ENCODE results near the gene RPTOR. TPM values are rescaled to one million over a fixed set of nuclear protein-coding genes. Genes with fewer than 3 reads are reported as not detected.

The RPTOR gene
- total RNA-seq, 1 experiment from 2014 or later = 58.0 TPM

GRCh38 chr17:80969674-80970043, 425.0 kb downstream of the RPTOR start:
- TF ChIP-seq CTCF (IDR thresholded peaks at IDR 0.05) (no peak), POLR2AphosphoS5 (IDR thresholded peaks at IDR 0.05; ENCODE audit: low read depth, low read length) (no peak), TCF7L2 (IDR thresholded peaks at IDR 0.05; ENCODE audit: low read depth, low read length) (no peak), SIN3A (IDR thresholded peaks at IDR 0.05; ENCODE audit: borderline replicate concordance, insufficient read depth, low read depth, low read length) (no peak)
- TF ChIP-seq, protein P1, sequence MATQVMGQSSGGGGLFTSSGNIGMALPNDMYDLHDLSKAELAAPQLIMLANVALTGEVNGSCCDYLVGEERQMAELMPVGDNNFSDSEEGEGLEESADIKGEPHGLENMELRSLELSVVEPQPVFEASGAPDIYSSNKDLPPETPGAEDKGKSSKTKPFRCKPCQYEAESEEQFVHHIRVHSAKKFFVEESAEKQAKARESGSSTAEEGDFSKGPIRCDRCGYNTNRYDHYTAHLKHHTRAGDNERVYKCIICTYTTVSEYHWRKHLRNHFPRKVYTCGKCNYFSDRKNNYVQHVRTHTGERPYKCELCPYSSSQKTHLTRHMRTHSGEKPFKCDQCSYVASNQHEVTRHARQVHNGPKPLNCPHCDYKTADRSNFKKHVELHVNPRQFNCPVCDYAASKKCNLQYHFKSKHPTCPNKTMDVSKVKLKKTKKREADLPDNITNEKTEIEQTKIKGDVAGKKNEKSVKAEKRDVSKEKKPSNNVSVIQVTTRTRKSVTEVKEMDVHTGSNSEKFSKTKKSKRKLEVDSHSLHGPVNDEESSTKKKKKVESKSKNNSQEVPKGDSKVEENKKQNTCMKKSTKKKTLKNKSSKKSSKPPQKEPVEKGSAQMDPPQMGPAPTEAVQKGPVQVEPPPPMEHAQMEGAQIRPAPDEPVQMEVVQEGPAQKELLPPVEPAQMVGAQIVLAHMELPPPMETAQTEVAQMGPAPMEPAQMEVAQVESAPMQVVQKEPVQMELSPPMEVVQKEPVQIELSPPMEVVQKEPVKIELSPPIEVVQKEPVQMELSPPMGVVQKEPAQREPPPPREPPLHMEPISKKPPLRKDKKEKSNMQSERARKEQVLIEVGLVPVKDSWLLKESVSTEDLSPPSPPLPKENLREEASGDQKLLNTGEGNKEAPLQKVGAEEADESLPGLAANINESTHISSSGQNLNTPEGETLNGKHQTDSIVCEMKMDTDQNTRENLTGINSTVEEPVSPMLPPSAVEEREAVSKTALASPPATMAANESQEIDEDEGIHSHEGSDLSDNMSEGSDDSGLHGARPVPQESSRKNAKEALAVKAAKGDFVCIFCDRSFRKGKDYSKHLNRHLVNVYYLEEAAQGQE (IDR thresholded peaks at IDR 0.05; ENCODE audit: insufficient read depth in 1 of 2, low read depth in 2 of 2, low read length in 1 of 2) = no peak
- ChIA-PET POLR2A (interaction anchor here (0.9 kb wide), 1 partner anchor 515 kb away, joined by 4 read pairs; no protein-coding TSS in a partner anchor), CTCF (interaction anchor here (0.8 to 1.3 kb wide), 2 partner anchors 10 to 12 kb away, joined by 3 read pairs; no protein-coding TSS in a partner anchor)
- intact Hi-C loops (cut with micrococcal nuclease; ENCODE audit: unreplicated experiment) = no loop called here
- no peak for DNase-seq (ENCODE audit: low read depth, low spot score)
- ATAC-seq = peak; percentile 4
- H3K9me3 ChIP-seq (ENCODE audit: control insufficient read depth, insufficient read depth, low read depth, low read length) = no peaks in the 10 kb centered on the region
- in situ Hi-C loops (cut with HindIII; ENCODE audit: low pct_unique_long_range_greater_than_20kb, low sequenced_read_pairs) = no loop called here
- no peaks in the 10 kb centered on the region; the same call in 1 of the 2 replicates for H3K4me1 ChIP-seq (ENCODE audit: control insufficient read depth, insufficient read depth, low read length)
- no peak overlapping the region for H3K27ac ChIP-seq (ENCODE audit: low read length)
- H3K36me3 ChIP-seq (ENCODE audit: control insufficient read depth, insufficient read depth, low read length) = no peaks in the 10 kb centered on the region; the same call in 1 of the 2 replicates
- H3K27me3 ChIP-seq (ENCODE audit: control insufficient read depth, insufficient read depth, low read length) = no peaks in the 10 kb centered on the region
- H3K4me3 ChIP-seq (ENCODE audit: low read depth in 2 of 2, low read length in 2 of 2) = no peak overlapping the region
- no TSS peak for BruUV-seq (replicated peaks)

GRCh38 chr17:80970044-80970761, 425.6 kb downstream of the RPTOR start:
- H3K27me3 ChIP-seq (ENCODE audit: control insufficient read depth, insufficient read depth, low read length) = no peaks in the 10 kb centered on the region
- H3K36me3 ChIP-seq (ENCODE audit: control insufficient read depth, insufficient read depth, low read length) = no peaks in the 10 kb centered on the region; the same call in 1 of the 2 replicates
- ChIA-PET POLR2A (interaction anchor here (0.9 kb wide), 1 partner anchor 515 kb away, joined by 4 read pairs; no protein-coding TSS in a partner anchor), CTCF (interaction anchor here (0.8 to 1.3 kb wide), 3 partner anchors 9 to 12 kb away, joined by 3 read pairs; no protein-coding TSS in a partner anchor)
- peak; percentile 5 for DNase-seq (ENCODE audit: low read depth, low spot score)
- no peaks in the 10 kb centered on the region; the same call in 1 of the 2 replicates for H3K4me1 ChIP-seq (ENCODE audit: control insufficient read depth, insufficient read depth, low read length)
- in situ Hi-C loops (cut with HindIII; ENCODE audit: low pct_unique_long_range_greater_than_20kb, low sequenced_read_pairs) = no loop called here
- intact Hi-C loops (cut with micrococcal nuclease; ENCODE audit: unreplicated experiment) = no loop called here
- no peak overlapping the region for H3K27ac ChIP-seq (ENCODE audit: low read length)
- H3K4me3 ChIP-seq (ENCODE audit: low read depth in 2 of 2, low read length in 2 of 2) = no peak overlapping the region
- H3K9me3 ChIP-seq (ENCODE audit: control insufficient read depth, insufficient read depth, low read depth, low read length) = no peaks in the 10 kb centered on the region
- peak; percentile 73 for ATAC-seq
- BruUV-seq (replicated peaks) = no TSS peak
- TF ChIP-seq SIN3A (IDR thresholded peaks at IDR 0.05; ENCODE audit: borderline replicate concordance, insufficient read depth, low read depth, low read length) (no peak), CTCF (IDR thresholded peaks at IDR 0.05) (no peak; the same call in 1 of the 2 replicates), POLR2AphosphoS5 (IDR thresholded peaks at IDR 0.05; ENCODE audit: low read depth, low read length) (no peak), TCF7L2 (IDR thresholded peaks at IDR 0.05; ENCODE audit: low read depth, low read length) (no peak)
- TF ChIP-seq, protein P1 (IDR thresholded peaks at IDR 0.05; ENCODE audit: insufficient read depth in 1 of 2, low read depth in 2 of 2, low read length in 1 of 2) = no peak
